Ureter (tissue), 1 donor: ENCODE results near the gene ARHGAP11B. TPM values are rescaled to one million over a fixed set of nuclear protein-coding genes. Genes with fewer than 3 reads are reported as not detected.

Experiments used
- total RNA-seq: library from RNA; stranded (reverse); gene quantifications from one replicate; pipeline ENCODE4 v1.2.4, GENCODE V29; 2023
- donor health status: DM: yes; HTN: yes; CAD: no.

Gene ARHGAP11B

Other genes with a start within 250 kb of the ARHGAP11B start
- 2.7 TPM for gene CHRFAM7A, start 232.6 kb upstream of the ARHGAP11B start, total RNA-seq
- gene GOLGA8R, start 211.9 kb upstream of the ARHGAP11B start, total RNA-seq: 9.9 TPM
- gene GOLGA8Q, start 74.1 kb upstream of the ARHGAP11B start, total RNA-seq: 2.3 TPM
- 1.5 TPM for gene GOLGA8H, start 22.1 kb upstream of the ARHGAP11B start, total RNA-seq